ENCODE measurements around the gene OR2C1.

The OR2C1 gene

GRCh38 chr16:3400779-3401688 lies 45.3 kb downstream of the OR2C1 start, which contains the start of the genes ZNF174 and ZSCAN32:
Gene ZNF174, plus strand, starts transcription at chr16:3401215. Its CDS starts 790 bp downstream, at chr16:3402005.
Gene ZSCAN32, minus strand, starts transcription at chr16:3401004. Its CDS starts 3,447 bp downstream, at chr16:3397557.
- DNase-seq, result peak; percentile 98

DNA sequence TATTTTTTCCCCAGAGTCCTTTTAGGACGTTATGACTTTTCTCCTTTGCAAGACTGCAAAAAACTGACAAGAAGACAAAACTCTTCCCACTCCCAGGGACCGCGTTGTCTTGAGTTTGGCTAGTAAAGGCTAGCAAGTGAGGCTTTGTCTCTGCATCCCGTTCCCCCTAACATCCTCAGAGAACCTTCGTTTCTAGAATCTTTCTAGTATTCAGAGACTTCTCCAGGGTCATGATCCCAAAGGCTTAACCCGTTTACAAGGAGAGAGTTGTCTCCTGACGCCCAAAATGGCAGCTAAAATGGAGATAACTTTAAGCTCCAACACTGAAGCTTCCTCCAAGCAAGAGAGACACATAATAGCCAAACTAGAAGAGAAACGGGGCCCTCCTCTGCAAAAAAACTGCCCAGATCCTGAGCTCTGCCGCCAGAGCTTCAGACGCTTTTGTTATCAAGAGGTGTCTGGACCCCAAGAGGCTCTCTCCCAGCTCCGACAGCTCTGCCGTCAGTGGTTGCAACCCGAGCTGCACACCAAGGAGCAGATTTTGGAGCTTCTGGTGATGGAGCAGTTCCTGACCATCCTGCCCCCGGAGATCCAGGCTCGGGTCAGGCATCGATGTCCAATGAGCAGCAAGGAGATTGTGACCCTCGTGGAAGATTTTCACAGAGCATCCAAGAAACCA lies 46.2 kb downstream of the OR2C1 start:
- no peak for DNase-seq
